ENCODE results near the gene DYRK1A.
"Not testable (repeated sequence)": the region's sequence is repeated elsewhere in the genome, so short reads cannot be mapped to it uniquely, and the experiment has no call there.

The DYRK1A gene

GRCh38 chr21:37489553-37489952 is 123.0 kb downstream of the DYRK1A start:
- no peak for DNase-seq

DNA sequence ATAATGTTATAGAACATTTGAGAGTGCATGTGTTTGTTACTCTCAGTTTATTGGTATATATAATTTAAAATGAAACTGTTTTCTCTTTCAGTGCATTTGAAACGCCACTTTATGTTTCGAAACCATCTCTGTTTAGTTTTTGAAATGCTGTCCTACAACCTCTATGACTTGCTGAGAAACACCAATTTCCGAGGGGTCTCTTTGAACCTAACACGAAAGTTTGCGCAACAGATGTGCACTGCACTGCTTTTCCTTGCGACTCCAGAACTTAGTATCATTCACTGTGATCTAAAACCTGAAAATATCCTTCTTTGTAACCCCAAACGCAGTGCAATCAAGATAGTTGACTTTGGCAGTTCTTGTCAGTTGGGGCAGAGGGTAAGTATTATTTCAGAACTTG is 123.5 kb downstream of the DYRK1A start:
- DNase-seq: no peak

GRCh38 chr21:37496972-37497371 is 130.4 kb downstream of the DYRK1A start:
- DNase-seq: no peak

GRCh38 chr21:37498664-37499063 is 132.1 kb downstream of the DYRK1A start:
- no peak for DNase-seq

DNA sequence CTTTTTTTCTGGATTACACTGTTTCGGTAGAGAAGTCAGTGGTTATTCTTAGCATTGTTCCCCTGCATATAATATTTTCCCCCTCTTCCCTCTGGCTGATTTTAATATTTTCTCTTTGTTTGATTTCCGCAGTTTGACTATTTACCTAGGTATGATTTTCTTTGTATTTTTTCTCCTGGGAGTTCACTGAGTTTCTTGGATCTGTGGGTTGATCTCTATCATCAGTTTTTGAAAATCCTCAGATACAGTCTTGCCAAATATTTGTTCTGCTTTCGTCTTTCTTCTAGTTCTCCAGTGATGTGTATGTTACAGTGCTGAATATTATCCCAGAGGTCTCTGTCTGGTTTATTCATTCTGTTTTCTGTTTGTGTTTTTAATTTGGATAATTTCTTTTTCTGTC is 136.4 kb downstream of the DYRK1A start:
- no peak for DNase-seq

DNA sequence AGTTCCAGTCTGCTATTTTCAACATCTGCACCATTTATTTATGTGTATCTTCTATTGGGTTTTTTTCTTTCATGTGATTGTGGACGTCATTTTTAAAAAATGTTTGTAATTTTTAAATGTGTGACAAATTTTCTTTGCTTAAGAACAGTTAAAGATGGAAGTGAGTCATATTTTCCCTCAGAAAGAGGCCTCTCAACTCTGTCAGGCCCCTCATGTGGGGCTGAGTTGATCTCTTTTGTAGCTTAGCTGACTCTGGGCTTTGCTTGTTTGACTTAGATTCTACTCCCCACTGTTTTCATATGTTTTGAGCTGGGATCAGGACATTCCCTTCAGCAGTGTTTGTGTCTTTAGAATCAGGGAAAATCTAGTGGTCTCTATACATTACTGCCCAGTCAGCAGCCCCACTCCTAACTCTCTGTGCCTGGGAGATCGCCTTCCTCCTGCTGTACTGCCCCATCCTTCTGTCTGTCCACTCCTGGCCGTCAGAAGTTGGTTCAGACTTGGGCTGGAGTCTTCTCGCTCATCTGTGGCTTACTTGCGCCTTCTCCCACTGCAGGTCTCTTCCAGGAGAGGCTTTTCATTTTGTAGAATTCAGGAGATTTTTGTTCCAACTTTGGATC is 137.4 kb downstream of the DYRK1A start:
- no peak for DNase-seq

GRCh38 chr21:37505963-37506362 is 139.4 kb downstream of the DYRK1A start:
- no peak for DNase-seq

- no peak for DNase-seq
These were observed 141.1 kb downstream of the DYRK1A start for GRCh38 chr21:37507716-37508115.

GRCh38 chr21:37508341-37508740 is 141.8 kb downstream of the DYRK1A start:
- DNase-seq: no peak

GRCh38 chr21:37509802-37510393 is 143.3 kb downstream of the DYRK1A start:
- DNase-seq: no peak

DNA sequence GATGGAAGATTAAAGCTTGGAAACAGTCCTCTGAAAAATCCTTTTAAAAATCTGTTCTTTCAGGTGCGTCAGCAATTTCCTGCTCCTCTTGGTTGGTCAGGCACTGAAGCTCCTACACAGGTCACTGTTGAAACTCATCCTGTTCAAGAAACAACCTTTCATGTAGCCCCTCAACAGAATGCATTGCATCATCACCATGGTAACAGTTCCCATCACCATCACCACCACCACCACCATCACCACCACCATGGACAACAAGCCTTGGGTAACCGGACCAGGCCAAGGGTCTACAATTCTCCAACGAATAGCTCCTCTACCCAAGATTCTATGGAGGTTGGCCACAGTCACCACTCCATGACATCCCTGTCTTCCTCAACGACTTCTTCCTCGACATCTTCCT is 145.3 kb downstream of the DYRK1A start:
- DNase-seq: no peak

DNA sequence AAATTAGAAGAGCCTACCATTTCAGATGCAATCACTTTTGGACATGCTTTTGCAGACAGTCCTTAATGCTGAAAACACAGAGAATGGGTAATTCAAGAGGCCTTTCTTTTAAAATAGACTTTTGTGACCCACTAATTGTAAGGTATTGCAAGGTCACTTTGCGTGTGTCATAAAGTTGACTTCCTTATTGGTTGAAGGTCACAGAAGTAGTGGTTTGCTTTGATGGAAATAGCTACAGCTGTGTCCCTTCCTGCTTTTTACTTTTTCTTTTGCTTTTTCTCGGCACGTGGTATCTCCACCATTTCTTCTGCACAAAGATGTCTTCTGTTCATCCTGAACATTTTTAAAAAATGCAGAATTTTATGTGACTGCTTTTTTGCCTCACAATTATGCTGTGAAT is 146.8 kb downstream of the DYRK1A start:
- no peak for DNase-seq

DNA sequence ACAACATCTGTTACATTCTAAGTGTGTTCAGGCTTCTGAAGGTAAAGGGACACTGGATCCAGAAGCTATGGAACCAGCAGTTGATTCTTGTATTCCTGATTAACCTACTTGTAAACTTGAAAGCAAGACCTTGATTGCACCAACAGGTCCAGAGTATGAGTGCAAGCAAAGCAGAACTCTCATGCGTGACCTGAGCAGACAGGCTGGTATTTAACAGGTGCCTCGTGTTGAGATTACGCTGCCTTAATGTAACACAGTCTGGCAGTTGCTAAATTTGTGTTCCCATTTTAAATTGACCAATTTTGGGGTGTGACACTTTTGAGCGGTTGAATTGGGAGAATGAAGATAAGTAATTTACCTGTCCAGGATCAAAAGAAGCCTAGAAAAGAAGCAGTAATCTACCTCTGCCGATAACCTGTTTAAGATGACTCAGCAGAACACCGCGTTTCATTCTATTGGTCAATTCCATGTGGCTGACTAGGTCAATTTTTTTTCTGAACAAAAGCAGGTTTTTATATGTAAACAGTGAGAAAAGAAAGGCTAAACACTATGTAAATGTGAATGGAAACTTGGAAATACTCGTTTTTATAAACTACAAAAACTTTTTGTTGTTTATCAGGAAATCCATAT is 147.6 kb downstream of the DYRK1A start:
- no peak for DNase-seq

GRCh38 chr21:37516998-37517397 is 150.4 kb downstream of the DYRK1A start:
- DNase-seq: no peak

DNA sequence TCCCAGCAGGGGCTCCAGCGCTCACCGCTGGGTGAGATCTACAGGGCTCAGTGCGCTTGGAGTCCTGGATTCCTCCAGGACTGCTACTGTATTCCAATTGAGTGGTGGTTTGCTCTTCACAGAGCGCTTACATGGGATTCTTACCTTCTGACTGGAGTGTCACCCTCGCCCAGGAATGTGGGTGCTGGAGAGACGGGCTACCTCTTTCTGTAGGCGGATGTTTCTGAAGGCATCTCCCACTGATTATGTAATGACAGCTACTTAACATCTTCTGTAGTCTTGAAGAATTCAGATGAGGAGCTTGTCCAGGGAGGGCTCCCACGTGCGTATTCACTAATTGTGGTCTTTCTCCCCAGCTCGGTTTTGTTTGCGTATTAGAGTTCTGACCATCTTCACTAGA is 154.2 kb downstream of the DYRK1A start:
- DNase-seq: no peak

GRCh38 chr21:37521658-37522057 is 155.1 kb downstream of the DYRK1A start:
- DNase-seq: no peak

GRCh38 chr21:37522641-37523295 is 156.2 kb downstream of the DYRK1A start:
- DNase-seq: no peak

- DNase-seq: not testable (repeated sequence)
These were observed 158.4 kb downstream of the DYRK1A start for GRCh38 chr21:37524944-37525343.

DNA sequence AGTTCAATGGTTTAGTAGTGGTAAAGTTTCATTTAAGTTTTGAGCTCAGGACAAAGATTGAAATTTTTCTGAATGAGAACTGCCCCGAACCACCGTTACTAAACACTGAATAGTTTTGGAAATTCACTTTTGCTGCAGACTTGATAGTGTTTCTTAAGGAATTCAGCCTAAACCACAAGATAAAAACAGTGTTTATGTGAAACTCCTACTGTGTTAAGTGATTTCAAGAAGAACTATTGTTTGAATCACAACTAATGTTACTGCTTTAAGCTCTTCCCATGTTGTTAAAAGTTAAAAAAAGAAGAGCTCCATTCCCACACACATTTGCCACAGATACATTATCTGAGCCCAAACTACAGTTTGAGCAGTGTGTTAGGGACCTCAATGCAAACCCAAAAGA is 159.2 kb downstream of the DYRK1A start:
- no peak for DNase-seq

DNA sequence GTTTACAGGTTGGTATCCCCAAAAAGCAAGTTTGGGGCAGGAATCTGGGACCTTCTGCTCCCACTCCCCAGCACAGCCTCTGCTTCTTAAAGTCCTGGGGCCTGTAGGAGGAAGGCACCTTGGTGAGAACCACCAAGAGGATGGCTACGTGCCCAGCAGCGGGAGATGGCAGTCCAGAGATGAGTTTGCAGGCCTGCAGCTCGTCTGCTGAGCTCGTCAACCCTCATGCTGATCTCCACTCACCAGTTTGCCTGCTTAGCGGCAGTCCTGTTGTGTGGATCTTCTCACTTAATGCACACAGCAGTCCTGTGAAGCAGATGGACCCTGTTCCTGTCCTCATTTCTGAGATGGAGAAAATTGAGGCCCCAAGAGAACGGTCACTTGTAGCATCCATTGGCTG is 160.5 kb downstream of the DYRK1A start:
- no peak for DNase-seq

GRCh38 chr21:37527716-37528115 is 161.1 kb downstream of the DYRK1A start:
- no peak for DNase-seq

- DNase-seq: no peak
These were observed 161.8 kb downstream of the DYRK1A start for GRCh38 chr21:37528150-37528937.

GRCh38 chr21:37529649-37530048 is 163.1 kb downstream of the DYRK1A start:
- no peak for DNase-seq

Measured in NCI-H510A treated with DMSO at 0.1 percent for 48 hours (cell line).